Loucy (cell line): ENCODE data around the gene C1QTNF12.

Source experiments
- CTCF ChIP-seq: fragments of 200-600 bp; sonication (generic); conservative IDR thresholded peaks from 2 replicates; pipeline ENCODE4 v1.5.1; 2014; ENCODE audit warnings: mild to moderate bottlenecking, antibody characterized with exemption, low read length
- EZH2phosphoT487 ChIP-seq: fragments of 200-600 bp; IDR thresholded peaks from 2 replicates; pipeline ENCODE4 v1.6.1; 2018; ENCODE audit warnings: antibody characterized with exemption, mild to moderate bottlenecking, moderate library complexity, borderline replicate concordance

- no peak for TF ChIP-seq EZH2phosphoT487
- no peak for TF ChIP-seq CTCF
Measured at GRCh38 chr1:1292851-1293250, 46.3 kb upstream of the C1QTNF12 start.
